Stimulated activated CD8-positive, alpha-beta memory T cell treated with anti-CD3 and anti-CD28 coated beads, Interleukin-15, amount 100 ng/mL, for 1 hour (primary cell): ENCODE results near the gene FAM237A.

Experiments used
- DNase-seq: peaks from one replicate; pipeline ENCODE4 v3.0.0-alpha.2; 2020; ENCODE audit warnings: low read depth

FAM237A gene

GRCh38 chr2:206688990-206689389, 46.7 kb downstream of the FAM237A start:
- no peak for DNase-seq

- no peak for DNase-seq
Observed at GRCh38 chr2:206692971-206693370, 50.7 kb downstream of the FAM237A start.

- no peak for DNase-seq
Observed at GRCh38 chr2:206693399-206694137, 51.3 kb downstream of the FAM237A start.

- no peak for DNase-seq
Observed at GRCh38 chr2:206696910-206697309, 54.6 kb downstream of the FAM237A start.

GRCh38 chr2:206698811-206699210, 56.5 kb downstream of the FAM237A start:
- no peak for DNase-seq
